GM23338 (cell line): ENCODE results near the gene PKHD1. TPM values are rescaled to one million over a fixed set of nuclear protein-coding genes. Genes with fewer than 3 reads are reported as not detected.

Experiments used
- ATAC-seq: fragments of 200-7000 bp; cut with Tn5 transposase; 3 replicates; pipeline ENCODE4 v1.9.1; 2020
- DNase-seq: peaks from one replicate; pipeline ENCODE4 v3.0.0-alpha.2; 2015; ENCODE audit warnings: low spot score
- H2AFZ ChIP-seq: fragments of 200-600 bp; sonication (generic); 2 replicates; pipeline ENCODE4 v1.8.0; 2016; ENCODE audit warnings: antibody characterized with exemption, mild to moderate bottlenecking, moderate library complexity
- H3F3A ChIP-seq: fragments of 200-600 bp; sonication (generic); replicated peaks from 2 replicates; pipeline ENCODE4 v1.8.0; 2017; ENCODE audit warnings: antibody characterized with exemption, mixed run types, low read depth
- H3K27ac ChIP-seq: fragments of 200-600 bp; sonication (generic); 2 replicates; pipeline ENCODE4 v1.6.1; 2016; ENCODE audit warnings: low read depth
- H3K27me3 ChIP-seq: fragments of 200-600 bp; sonication (generic); 2 replicates; pipeline ENCODE4 v1.8.0; 2016; ENCODE audit warnings: mild to moderate bottlenecking, mixed run types, moderate library complexity; ENCODE audit not compliant: insufficient read depth
- H3K36me3 ChIP-seq: fragments of 200-600 bp; sonication (generic); 2 replicates; pipeline ENCODE4 v1.8.0; 2016; ENCODE audit warnings: mild to moderate bottlenecking; ENCODE audit not compliant: insufficient read depth
- H3K4me1 ChIP-seq: fragments of 200-600 bp; sonication (generic); 2 replicates; pipeline ENCODE4 v1.8.0; 2016; ENCODE audit warnings: mild to moderate bottlenecking, moderate library complexity; ENCODE audit not compliant: insufficient read depth
- H3K4me2 ChIP-seq: fragments of 200-600 bp; sonication (generic); 2 replicates; pipeline ENCODE4 v1.7.1; 2017; ENCODE audit warnings: mixed run types
- H3K4me3 ChIP-seq: fragments of 200-600 bp; sonication (generic); 2 replicates; pipeline ENCODE4 v1.6.1; 2016; ENCODE audit warnings: mixed run types
- H3K79me2 ChIP-seq: fragments of 200-600 bp; sonication (generic); replicated peaks from 2 replicates; pipeline ENCODE4 v1.8.0; 2017; ENCODE audit warnings: mild to moderate bottlenecking; ENCODE audit not compliant: insufficient read depth
- H3K9me2 ChIP-seq: fragments of 200-600 bp; sonication (generic); 2 replicates; pipeline ENCODE4 v1.8.0; 2017; ENCODE audit not compliant: insufficient read depth
- H4K20me1 ChIP-seq: fragments of 200-600 bp; sonication (generic); replicated peaks from 2 replicates; pipeline ENCODE4 v1.8.0; 2017; ENCODE audit warnings: mild to moderate bottlenecking; ENCODE audit not compliant: insufficient read depth
- H3K27ac Mint-ChIP-seq: 2 replicates; pipeline ENCODE4 v1.8.0; 2020; ENCODE audit warnings: inconsistent platforms, mild to moderate bottlenecking, moderate library complexity, mixed read lengths
- H3K27me3 Mint-ChIP-seq: 3 replicates; pipeline ENCODE4 v1.8.0; 2022; ENCODE audit warnings: low read depth, mild to moderate bottlenecking, moderate library complexity, mixed read lengths, inconsistent platforms; ENCODE audit not compliant: insufficient read depth, poor library complexity
- H3K36me3 Mint-ChIP-seq: 3 replicates; pipeline ENCODE4 v1.8.0; 2021; ENCODE audit warnings: low read depth, mild to moderate bottlenecking, inconsistent platforms, moderate library complexity, mixed read lengths
- H3K4me1 Mint-ChIP-seq: 3 replicates; pipeline ENCODE4 v1.8.0; 2020; ENCODE audit warnings: mild to moderate bottlenecking, inconsistent platforms, mixed read lengths
- H3K4me3 Mint-ChIP-seq: 3 replicates; pipeline ENCODE4 v1.8.0; 2021; ENCODE audit warnings: moderate library complexity, mild to moderate bottlenecking, inconsistent platforms, mixed read lengths
- H3K9me3 Mint-ChIP-seq: 3 replicates; pipeline ENCODE4 v1.8.0; 2020; ENCODE audit warnings: moderate library complexity, mild to moderate bottlenecking, inconsistent platforms, mixed read lengths
- CREB1 ChIP-seq: fragments of 250-450 bp; sonication (Bioruptor Pico); IDR thresholded peaks from 2 replicates; pipeline ENCODE4 v1.5.0; 2020; ENCODE audit warnings: low read depth, mild to moderate bottlenecking, moderate library complexity
- EZH2 ChIP-seq: fragments of 200-600 bp; sonication (generic); IDR thresholded peaks from one replicate; pipeline ENCODE4 v1.8.0; 2017; ENCODE audit warnings: antibody characterized with exemption, mild to moderate bottlenecking, low read depth; ENCODE audit not compliant: unreplicated experiment
- EZH2phosphoT487 ChIP-seq: fragments of 200-600 bp; sonication (generic); IDR thresholded peaks from one replicate; pipeline ENCODE4 v1.8.1; 2018; ENCODE audit warnings: antibody characterized with exemption; ENCODE audit not compliant: unreplicated experiment
- STAT1 ChIP-seq: IDR thresholded peaks from one replicate; pipeline ENCODE4 v1.6.1; 2016; ENCODE audit warnings: antibody characterized with exemption; ENCODE audit not compliant: unreplicated experiment
- ZNF114 ChIP-seq: fragments of 250-450 bp; sonication (Bioruptor Pico); IDR thresholded peaks from 2 replicates; pipeline ENCODE4 v1.5.0; 2020; ENCODE audit warnings: mild to moderate bottlenecking, moderate library complexity
- polyA plus RNA-seq: library from polyadenylated mRNA; unstranded; fragments of >200 nt; fragmentation: Nextera tagmentation; extraction: Ambion mirVana; gene quantifications from 2 replicates; pipeline ENCODE4 v1.2.1, GENCODE V29; 2016
- small RNA-seq: library from RNA; depleted of rRNA; stranded (forward); fragments of <200 nt; gene quantifications from one replicate; pipeline ENCODE3, GENCODE V24; 2014; ENCODE audit warnings: low replicate concordance
- total RNA-seq: library from RNA; depleted of rRNA; stranded (reverse); fragments of >200 nt; shearing (Covaris generic); gene quantifications from 2 replicates; pipeline ENCODE4 v1.2.3, GENCODE V29; 2014; rRNA removed
- TF ChIP-seq, protein P1 (sequence below): IDR thresholded peaks from one replicate; pipeline ENCODE4 v1.6.1; 2018; ENCODE audit warnings: antibody characterized with exemption; ENCODE audit not compliant: unreplicated experiment

PKHD1 gene
- total and polyA plus RNA-seq, 2 experiments from 2014 or later, result 0.03 to 0.07 TPM

DNA sequence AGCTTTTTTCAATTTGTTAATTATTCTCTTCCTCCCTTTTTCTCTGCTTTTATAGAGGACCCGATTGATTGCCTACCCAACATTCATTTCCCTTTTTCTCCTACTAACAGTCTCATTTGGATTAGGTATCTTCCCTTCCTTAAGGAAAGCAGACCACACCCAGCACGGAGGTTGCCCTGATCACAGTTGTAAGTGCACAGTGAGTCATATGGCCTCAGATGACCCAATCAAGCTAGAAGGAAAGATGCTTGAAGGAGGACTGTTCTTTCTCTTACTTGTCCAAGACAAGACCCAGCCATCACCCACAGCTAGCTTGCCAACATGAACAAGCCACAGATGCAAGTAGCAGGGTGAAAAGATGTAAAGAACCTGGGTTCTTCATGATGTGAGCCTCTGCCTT, 518.6 kb downstream of the PKHD1 start (continued):
- TF ChIP-seq, protein P1, sequence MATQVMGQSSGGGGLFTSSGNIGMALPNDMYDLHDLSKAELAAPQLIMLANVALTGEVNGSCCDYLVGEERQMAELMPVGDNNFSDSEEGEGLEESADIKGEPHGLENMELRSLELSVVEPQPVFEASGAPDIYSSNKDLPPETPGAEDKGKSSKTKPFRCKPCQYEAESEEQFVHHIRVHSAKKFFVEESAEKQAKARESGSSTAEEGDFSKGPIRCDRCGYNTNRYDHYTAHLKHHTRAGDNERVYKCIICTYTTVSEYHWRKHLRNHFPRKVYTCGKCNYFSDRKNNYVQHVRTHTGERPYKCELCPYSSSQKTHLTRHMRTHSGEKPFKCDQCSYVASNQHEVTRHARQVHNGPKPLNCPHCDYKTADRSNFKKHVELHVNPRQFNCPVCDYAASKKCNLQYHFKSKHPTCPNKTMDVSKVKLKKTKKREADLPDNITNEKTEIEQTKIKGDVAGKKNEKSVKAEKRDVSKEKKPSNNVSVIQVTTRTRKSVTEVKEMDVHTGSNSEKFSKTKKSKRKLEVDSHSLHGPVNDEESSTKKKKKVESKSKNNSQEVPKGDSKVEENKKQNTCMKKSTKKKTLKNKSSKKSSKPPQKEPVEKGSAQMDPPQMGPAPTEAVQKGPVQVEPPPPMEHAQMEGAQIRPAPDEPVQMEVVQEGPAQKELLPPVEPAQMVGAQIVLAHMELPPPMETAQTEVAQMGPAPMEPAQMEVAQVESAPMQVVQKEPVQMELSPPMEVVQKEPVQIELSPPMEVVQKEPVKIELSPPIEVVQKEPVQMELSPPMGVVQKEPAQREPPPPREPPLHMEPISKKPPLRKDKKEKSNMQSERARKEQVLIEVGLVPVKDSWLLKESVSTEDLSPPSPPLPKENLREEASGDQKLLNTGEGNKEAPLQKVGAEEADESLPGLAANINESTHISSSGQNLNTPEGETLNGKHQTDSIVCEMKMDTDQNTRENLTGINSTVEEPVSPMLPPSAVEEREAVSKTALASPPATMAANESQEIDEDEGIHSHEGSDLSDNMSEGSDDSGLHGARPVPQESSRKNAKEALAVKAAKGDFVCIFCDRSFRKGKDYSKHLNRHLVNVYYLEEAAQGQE, result no peak
- no peak for TF ChIP-seq CREB1 (CRISPR knock-in tag)
- no peak for TF ChIP-seq EZH2
- TF ChIP-seq EZH2phosphoT487, result no peak

DNA sequence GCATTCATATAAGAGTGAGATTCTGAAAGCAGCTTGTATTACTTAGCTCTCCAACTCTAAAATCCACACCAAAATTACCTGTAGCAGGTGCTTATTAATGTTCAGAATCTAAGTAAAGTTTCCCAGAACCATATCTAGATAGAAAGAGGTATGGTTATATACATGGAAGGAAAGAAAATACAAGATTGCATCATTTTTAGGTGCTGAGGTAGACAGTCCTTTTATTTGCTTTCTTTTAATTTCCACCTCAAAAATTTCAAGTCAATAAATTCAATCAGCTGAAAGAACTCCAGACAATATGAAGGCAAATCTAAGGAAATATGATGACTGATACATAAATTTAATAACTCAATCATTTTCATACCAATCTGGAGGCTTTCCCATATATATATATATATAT, 521.9 kb downstream of the PKHD1 start:
- H3K27ac ChIP-seq, result no peak overlapping the region

More for the DNA sequence above, 521.9 kb downstream of the PKHD1 start:
- no peak overlapping the region for H3K4me3 ChIP-seq
- Mint-ChIP-seq H3K27me3 (peaks cover 2% of the 10 kb centered on the region), H3K4me3 (no peak overlapping the region), H3K9me3 (no peaks in the 10 kb centered on the region), H3K36me3 (no peaks in the 10 kb centered on the region), H3K27ac (no peak overlapping the region), H3K4me1 (peaks cover 22% of the 10 kb centered on the region)
- no peaks in the 10 kb centered on the region for H3K9me2 ChIP-seq
- no peaks in the 10 kb centered on the region for H3K79me2 ChIP-seq
- H3K4me1 ChIP-seq, result peaks cover 28% of the 10 kb centered on the region; the same call in 1 of the 2 replicates
- H2AFZ ChIP-seq, result no peak overlapping the region
- H3K27me3 ChIP-seq, result no peaks in the 10 kb centered on the region
- TF ChIP-seq, protein P1, result no peak
- TF ChIP-seq CREB1 (CRISPR knock-in tag), result no peak
- no peak for TF ChIP-seq STAT1
- no peak for TF ChIP-seq ZNF114 (CRISPR knock-in tag)
- DNase-seq (no peak), ATAC-seq (no peak)
- no peaks in the 10 kb centered on the region for H3F3A ChIP-seq
- H4K20me1 ChIP-seq, result no peaks in the 10 kb centered on the region
- H3K36me3 ChIP-seq, result no peaks in the 10 kb centered on the region
- H3K4me2 ChIP-seq, result no peak overlapping the region

Small RNA genes within 50 kb of the gene (small RNA-seq; reads per million reads assigned to genes)
- not detected for gene RN7SL580P

Other genes starting within 250 kb of the PKHD1 start
- not detected in 2 replicates for gene IL17A, start 98.8 kb upstream of the PKHD1 start, total RNA-seq
- not detected in 2 replicates for gene IL17A, start 98.8 kb upstream of the PKHD1 start, polyA plus RNA-seq
- not detected in 2 replicates for gene IL17F, start 156.9 kb upstream of the PKHD1 start, total RNA-seq
- 0.35 TPM in 1 of 2 replicates, not detected in the other for gene IL17F, start 156.9 kb upstream of the PKHD1 start, polyA plus RNA-seq
- gene MCM3, start 197.1 kb upstream of the PKHD1 start, total RNA-seq, result 328 and 369 TPM in 2 replicates
- gene MCM3, start 197.1 kb upstream of the PKHD1 start, polyA plus RNA-seq, result 147 and 157 TPM in 2 replicates